Hepatocyte (in vitro differentiated cells): ENCODE results near the gene FMN1.

ENCODE experiments used
- CTCF ChIP-seq: fragments of 200-600 bp; sonication (generic); IDR thresholded peaks from 2 replicates; pipeline ENCODE4 v1.5.1; 2016; ENCODE audit warnings: antibody characterized with exemption, mild to moderate bottlenecking; ENCODE audit not compliant: poor library complexity
- EZH2phosphoT487 ChIP-seq: fragments of 200-600 bp; sonication (generic); IDR thresholded peaks from one replicate; pipeline ENCODE4 v1.6.1; 2018; ENCODE audit warnings: antibody characterized with exemption, mild to moderate bottlenecking, low read depth, moderate library complexity; ENCODE audit not compliant: unreplicated experiment, severe bottlenecking

- TF ChIP-seq CTCF (no peak), EZH2phosphoT487 (no peak)
Observed at GRCh38 chr15:33182926-33183325, 11.6 kb downstream of the FMN1 start.
